Measurements from ENCODE around the gene C14orf132. TPM values are rescaled to one million over a fixed set of nuclear protein-coding genes. Genes with fewer than 3 reads are reported as not detected.
A peak's percentile ranks its signal among the peaks of the same experiment; 100 is the strongest.

C14orf132 gene
- total and polyA plus RNA-seq, 9 of the 15 experiments (the other 6 are each of a cell fraction or from before 2014, with no cell fraction given), result not detected

GRCh38 chr14:96056509-96057422 is 17.6 kb downstream of the C14orf132 start (continued):
- no peak for TF ChIP-seq GTF2B (IDR thresholded peaks at IDR 0.05; ENCODE audit: extremely low read depth, insufficient read length)
- 0 out of 4 replicates have a peak, but pooled peaks of 1 of the 2 experiments have one; percentile 10 for TF ChIP-seq RAD21 (CRISPR knock-in tag; conservative IDR thresholded peaks at IDR 0.05 in 1 of 2, IDR thresholded peaks at IDR 0.05 in 1 of 2)
- no peak for TF ChIP-seq ETV1 (tag; conservative IDR thresholded peaks at IDR 0.05; ENCODE audit: low read depth)

GRCh38 chr14:96057738-96058137 is 18.6 kb downstream of the C14orf132 start:
- TF ChIP-seq RBM39 (optimal IDR thresholded peaks at IDR 0.05; ENCODE audit: low read depth, low read length) (no peak), TCFL5 (CRISPR knock-in tag; conservative IDR thresholded peaks at IDR 0.05) (no peak), MLX (CRISPR knock-in tag; conservative IDR thresholded peaks at IDR 0.05) (no peak), ZNF717 (CRISPR knock-in tag; IDR thresholded peaks at IDR 0.05) (no peak), PRMT5 (CRISPR knock-in tag; IDR thresholded peaks at IDR 0.05) (no peak), ZC3H8 (IDR thresholded peaks at IDR 0.05) (no peak)
- Histone ChIP-seq H3K4me1 (replicated peaks in 1 of 2; ENCODE audit: control insufficient read depth in 2 of 2, insufficient read depth in 2 of 2, low read length in 2 of 2) (no peaks in the 10 kb centered on the region), H3K79me2 (ENCODE audit: control insufficient read depth, insufficient read depth, low read length) (no peaks in the 10 kb centered on the region), H3K27ac (ENCODE audit: extremely low read depth, low read depth, low read length) (no peak overlapping the region), H3K9me3 (replicated peaks; ENCODE audit: control insufficient read depth, insufficient read depth, low read depth, low read length) (no peaks in the 10 kb centered on the region), H2AFZ (ENCODE audit: low read depth, low read length) (no peak overlapping the region), H3K27me3 (ENCODE audit: control insufficient read depth in 2 of 2, insufficient read depth in 2 of 2, low read length in 2 of 2) (no peaks in the 10 kb centered on the region), H4K20me1 (replicated peaks; ENCODE audit: control insufficient read depth, insufficient read depth, low read length) (no peaks in the 10 kb centered on the region), H3K4me3 (no peak overlapping the region), H3K9me1 (ENCODE audit: control insufficient read depth, insufficient read depth, low read length) (peaks cover 2% of the 10 kb centered on the region), H3K4me2 (ENCODE audit: insufficient read depth, low read length) (no peak overlapping the region), H3K36me3 (ENCODE audit: control insufficient read depth, insufficient read depth, low read length) (no peaks in the 10 kb centered on the region), H3K9ac (ENCODE audit: insufficient read depth in 1 of 2, low read depth in 2 of 2, low read length in 2 of 2) (no peak overlapping the region)
- in situ Hi-C loops (cut with MboI), result no loop called here
- ChIA-PET CTCF (ENCODE audit: low intra/inter-chr PET ratio) (no interaction called here), POLR2A (no interaction called here)
- WGBS (ENCODE audit: insufficient coverage, low coverage, missing lambda C conversion rate), result under 1% methylated on average over 8 of the region's 9 CpGs
- no peak for FAIRE-seq
- no peak for DNase-seq (ENCODE audit: extremely low read depth in 1 of 4, low spot score in 3 of 4)
- no TSS peak for BruUV-seq (replicated peaks)
- ATAC-seq, result no peak
- intact Hi-C loops (cut with micrococcal nuclease), result no loop called here
